Erythroblast (primary cell): ENCODE results near the gene ZNF284.

Experiments used
- GATA1 ChIP-seq: IDR thresholded peaks from 2 replicates; pipeline ENCODE4 v1.6.1; 2011; ENCODE audit warnings: low read depth, mild to moderate bottlenecking, control low read depth, low read length, moderate library complexity
- POLR2A ChIP-seq: IDR thresholded peaks from 2 replicates; pipeline ENCODE4 v1.6.1; 2011; ENCODE audit warnings: mild to moderate bottlenecking, low read length

GRCh38 chr19:44059229-44059628 is 12.7 kb upstream of the ZNF284 start:
- TF ChIP-seq POLR2A (no peak), GATA1 (no peak)
